Large intestine (tissue), 3 donors: Measurements from ENCODE around the gene KCTD15. TPM values are rescaled to one million over a fixed set of nuclear protein-coding genes. Genes with fewer than 3 reads are reported as not detected.

Experiments
- DNase-seq, 2 donors: peaks; one replicate each; pipeline versions ENCODE4 v3.0.0 to v3.0.0-alpha.2; 2013
- H3K27ac ChIP-seq: one replicate; pipeline ENCODE4 v1.5.1; 2013; ENCODE audit warnings: low read length
- H3K27me3 ChIP-seq: 2 replicates; pipeline ENCODE4 v1.6.1; 2013; ENCODE audit warnings: low read length; ENCODE audit not compliant: control insufficient read depth, insufficient read depth
- H3K36me3 ChIP-seq: 2 replicates; pipeline ENCODE4 v1.6.1; 2013; ENCODE audit warnings: low read length; ENCODE audit not compliant: control insufficient read depth, insufficient read depth
- H3K4me1 ChIP-seq: one replicate; pipeline ENCODE4 v1.6.1; 2013; ENCODE audit warnings: low read length; ENCODE audit not compliant: control insufficient read depth, insufficient read depth
- H3K4me3 ChIP-seq: one replicate; pipeline ENCODE4 v1.5.1; 2013; ENCODE audit warnings: low read length
- H3K9me3 ChIP-seq: one replicate; pipeline ENCODE4 v1.6.1; 2013; ENCODE audit warnings: mild to moderate bottlenecking, low read depth, low read length, moderate library complexity; ENCODE audit not compliant: control insufficient read depth
- WGBS: methylation state at CpG from one replicate; pipeline ENCODE4 v1.1.5; 2013; ENCODE audit warnings: low lambda C conversion rate; ENCODE audit not compliant: insufficient coverage; 5-methylcytosine and 5-hydroxymethylcytosine counted together
- polyA plus RNA-seq: library from polyadenylated mRNA; unstranded; fragments of 120-200 nt; gene quantifications from one replicate; pipeline ENCODE4 v1.2.1, GENCODE V29; 2013

KCTD15 gene
- polyA plus RNA-seq, 1 donor = 28.1 TPM

GRCh38 chr19:33821871-33822270 is 25.2 kb downstream of the KCTD15 start:
- Histone ChIP-seq H3K4me1 (peaks cover 7% of the 10 kb centered on the region), H3K9me3 (no peaks in the 10 kb centered on the region), H3K27me3 (peaks cover 11% of the 10 kb centered on the region), H3K36me3 (no peaks in the 10 kb centered on the region), H3K4me3 (no peak overlapping the region), H3K27ac (no peak overlapping the region)
- no peak for DNase-seq
- 100% methylated on average over 1 of the region's 2 CpGs for WGBS

GRCh38 chr19:33823341-33823740 is 26.7 kb downstream of the KCTD15 start:
- DNase-seq = no peak
- Histone ChIP-seq H3K9me3 (no peaks in the 10 kb centered on the region), H3K4me1 (peaks cover 7% of the 10 kb centered on the region), H3K27ac (no peak overlapping the region), H3K4me3 (no peak overlapping the region), H3K27me3 (peaks cover 11% of the 10 kb centered on the region), H3K36me3 (no peaks in the 10 kb centered on the region)

GRCh38 chr19:33825556-33825955 is 28.9 kb downstream of the KCTD15 start:
- Histone ChIP-seq H3K9me3 (no peaks in the 10 kb centered on the region), H3K4me1 (no peaks in the 10 kb centered on the region), H3K27me3 (peaks cover 5% of the 10 kb centered on the region), H3K36me3 (no peaks in the 10 kb centered on the region), H3K4me3 (no peak overlapping the region), H3K27ac (no peak overlapping the region)
- no CpG with 5 or more reads among the region's 6 CpGs for WGBS
- DNase-seq = no peak

GRCh38 chr19:33826521-33826920 is 29.9 kb downstream of the KCTD15 start:
- Histone ChIP-seq H3K9me3 (no peaks in the 10 kb centered on the region), H3K27me3 (peaks cover 2% of the 10 kb centered on the region), H3K27ac (no peak overlapping the region), H3K36me3 (no peaks in the 10 kb centered on the region), H3K4me1 (no peaks in the 10 kb centered on the region), H3K4me3 (no peak overlapping the region)
- WGBS = 95% methylated on average over 4 of the region's 7 CpGs
- no peak for DNase-seq

- Histone ChIP-seq H3K27ac (no peak overlapping the region), H3K36me3 (no peaks in the 10 kb centered on the region), H3K4me3 (no peak overlapping the region), H3K4me1 (no peaks in the 10 kb centered on the region), H3K27me3 (no peaks in the 10 kb centered on the region), H3K9me3 (no peaks in the 10 kb centered on the region)
- no peak for DNase-seq
- no CpG with 5 or more reads among the region's 13 CpGs for WGBS
These were observed 31.8 kb downstream of the KCTD15 start for GRCh38 chr19:33828266-33829075.

GRCh38 chr19:33830264-33830663 is 33.6 kb downstream of the KCTD15 start:
- no CpG with 5 or more reads among the region's 3 CpGs for WGBS
- H3K9me3 ChIP-seq = no peaks in the 10 kb centered on the region
- no peak for DNase-seq

GRCh38 chr19:33831825-33832224 is 35.2 kb downstream of the KCTD15 start:
- DNase-seq = no peak
- H3K4me1 ChIP-seq = no peaks in the 10 kb centered on the region
- H3K27ac ChIP-seq = no peak overlapping the region
- no peak overlapping the region for H3K4me3 ChIP-seq
- no peaks in the 10 kb centered on the region for H3K36me3 ChIP-seq
- no CpG with 5 or more reads among the region's 1 CpG for WGBS
- H3K27me3 ChIP-seq = no peaks in the 10 kb centered on the region
- no peaks in the 10 kb centered on the region for H3K9me3 ChIP-seq

More at GRCh38 chr19:33830264-33830663, 33.6 kb downstream of the KCTD15 start:
- Histone ChIP-seq H3K27ac (no peak overlapping the region), H3K36me3 (no peaks in the 10 kb centered on the region), H3K4me3 (no peak overlapping the region), H3K27me3 (no peaks in the 10 kb centered on the region), H3K4me1 (no peaks in the 10 kb centered on the region)

GRCh38 chr19:33832633-33833032 is 36.0 kb downstream of the KCTD15 start:
- DNase-seq = no peak
- Histone ChIP-seq H3K9me3 (no peaks in the 10 kb centered on the region), H3K4me3 (no peak overlapping the region), H3K36me3 (no peaks in the 10 kb centered on the region), H3K27me3 (no peaks in the 10 kb centered on the region), H3K4me1 (no peaks in the 10 kb centered on the region), H3K27ac (no peak overlapping the region)
- WGBS = no CpG with 5 or more reads among the region's 7 CpGs

- Histone ChIP-seq H3K27ac (no peak overlapping the region), H3K36me3 (no peaks in the 10 kb centered on the region), H3K9me3 (no peaks in the 10 kb centered on the region), H3K27me3 (peaks cover 6% of the 10 kb centered on the region), H3K4me3 (no peak overlapping the region), H3K4me1 (no peaks in the 10 kb centered on the region)
- WGBS = no CpG with 5 or more reads among the region's 4 CpGs
- DNase-seq = no peak
These were observed 43.7 kb downstream of the KCTD15 start for GRCh38 chr19:33840382-33840781.

- no peak overlapping the region for H3K4me3 ChIP-seq
- H3K27ac ChIP-seq = no peak overlapping the region
- H3K27me3 ChIP-seq = peaks cover 6% of the 10 kb centered on the region
- H3K9me3 ChIP-seq = no peaks in the 10 kb centered on the region
- WGBS = no CpG with 5 or more reads among the region's 4 CpGs
- no peaks in the 10 kb centered on the region for H3K4me1 ChIP-seq
- no peak for DNase-seq
- no peaks in the 10 kb centered on the region for H3K36me3 ChIP-seq
These were observed 44.1 kb downstream of the KCTD15 start for GRCh38 chr19:33840783-33841182.

GRCh38 chr19:33841685-33842084 is 45.0 kb downstream of the KCTD15 start:
- Histone ChIP-seq H3K9me3 (no peaks in the 10 kb centered on the region), H3K4me3 (no peak overlapping the region), H3K36me3 (no peaks in the 10 kb centered on the region), H3K27me3 (peaks cover 6% of the 10 kb centered on the region), H3K27ac (no peak overlapping the region), H3K4me1 (no peaks in the 10 kb centered on the region)
- DNase-seq = no peak
- WGBS = no CpG with 5 or more reads among the region's 5 CpGs
